Astrocyte (in vitro differentiated cells and primary cell): ENCODE results near the gene GGA2.

Source experiments
- CTCF ChIP-seq: IDR thresholded peaks from 2 replicates; pipeline ENCODE4 v1.5.1; 2011; ENCODE audit warnings: low read depth, mild to moderate bottlenecking, inconsistent platforms, low read length, moderate library complexity; ENCODE audit not compliant: insufficient read depth
- EZH2 ChIP-seq: IDR thresholded peaks from 2 replicates; pipeline ENCODE4 v1.6.1; 2012; ENCODE audit warnings: mild to moderate bottlenecking, low read length, inconsistent platforms; ENCODE audit not compliant: insufficient read depth

GRCh38 chr16:23420011-23420410, 90.3 kb downstream of the GGA2 start:
- TF ChIP-seq EZH2 (no peak), CTCF (no peak)
